ENCODE results near the gene ARHGAP22. TPM values are rescaled to one million over a fixed set of nuclear protein-coding genes. Genes with fewer than 3 reads are reported as not detected.
"Not testable (repeated sequence)": the region's sequence is repeated elsewhere in the genome, so short reads cannot be mapped to it uniquely, and the experiment has no call there.

Gene ARHGAP22
- total RNA-seq, 1 experiment from 2014 or later = 9.9 TPM

- TF ChIP-seq RAD21 (IDR thresholded peaks at IDR 0.05; ENCODE audit: low read depth) = no peak
- no peak for TF ChIP-seq EZH2phosphoT487 (IDR thresholded peaks at IDR 0.05; ENCODE audit: borderline replicate concordance)
- TF ChIP-seq CTCF (IDR thresholded peaks at IDR 0.05 in 2 of 3, conservative IDR thresholded peaks at IDR 0.05 in 1 of 3; ENCODE audit: borderline replicate concordance in 1 of 3, insufficient read depth in 1 of 3, low read depth in 2 of 3, low read length in 2 of 3) = no peak
- no peak for TF ChIP-seq TCF7L2 (IDR thresholded peaks at IDR 0.05; ENCODE audit: borderline replicate concordance, extremely low read depth, insufficient read depth, insufficient read length)
- TF ChIP-seq, protein P1, sequence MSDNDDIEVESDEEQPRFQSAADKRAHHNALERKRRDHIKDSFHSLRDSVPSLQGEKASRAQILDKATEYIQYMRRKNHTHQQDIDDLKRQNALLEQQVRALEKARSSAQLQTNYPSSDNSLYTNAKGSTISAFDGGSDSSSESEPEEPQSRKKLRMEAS (IDR thresholded peaks at IDR 0.05) = no peak
These were observed 176.0 kb downstream of the ARHGAP22 start (continued) for GRCh38 chr10:48428896-48429295.

- intact Hi-C loops (cut with micrococcal nuclease) = no loop called here
- no peak overlapping the region for H3K27ac ChIP-seq (ENCODE audit: low read depth, low read length)
- no peak for TF ChIP-seq YY1 (IDR thresholded peaks at IDR 0.05; ENCODE audit: extremely low read depth, insufficient replicate concordance, low read depth, low read length)
- TF ChIP-seq EGR1 (IDR thresholded peaks at IDR 0.05; ENCODE audit: low read depth) = no peak
- TF ChIP-seq SP1 (IDR thresholded peaks at IDR 0.05; ENCODE audit: low read depth) = no peak
- TF ChIP-seq, protein P1 (IDR thresholded peaks at IDR 0.05) = no peak
- no peak for TF ChIP-seq SRF (IDR thresholded peaks at IDR 0.05; ENCODE audit: low read depth)
- TF ChIP-seq EZH2phosphoT487 (IDR thresholded peaks at IDR 0.05; ENCODE audit: borderline replicate concordance) = no peak
- no peak for DNase-seq (ENCODE audit: low read depth, low spot score)
- no peaks in the 10 kb centered on the region for H4K20me1 ChIP-seq (ENCODE audit: insufficient read depth)
- no peak overlapping the region for H3K4me3 ChIP-seq (replicated peaks in 1 of 2; ENCODE audit: low read depth in 1 of 2, low read length in 2 of 2)
- no peaks in the 10 kb centered on the region for H3K36me3 ChIP-seq (ENCODE audit: control insufficient read depth in 1 of 2, insufficient read depth in 2 of 2, low read length in 2 of 2)
- no peak overlapping the region for H2AFZ ChIP-seq (ENCODE audit: low read depth, low read length, poor library complexity, severe bottlenecking)
- POLR2A ChIA-PET = no interaction called here
- CTCF ChIA-PET = no interaction called here
- RAD21 ChIA-PET (ENCODE audit: low non-redundant PET in 1 of 2, low total read pairs in 2 of 2, uncharacterized antibody in 2 of 2, unreplicated experiment in 2 of 2) = no interaction called here
- H3K27me3 ChIP-seq (ENCODE audit: insufficient read depth, low read length) = no peaks in the 10 kb centered on the region
- H3K9me2 ChIP-seq (ENCODE audit: insufficient read depth) = no peaks in the 10 kb centered on the region
- H3K4me2 ChIP-seq (ENCODE audit: low read length) = no peak overlapping the region
- no peaks in the 10 kb centered on the region for H3K9me3 ChIP-seq (ENCODE audit: control insufficient read depth in 1 of 2, insufficient read depth in 1 of 2, low read depth in 1 of 2, low read length in 2 of 2)
- no peak for ATAC-seq
- H3K79me2 ChIP-seq (ENCODE audit: insufficient read depth, low read length) = no peaks in the 10 kb centered on the region
- no TSS peak for BruUV-seq (replicated peaks)
- no peaks in the 10 kb centered on the region for H3K4me1 ChIP-seq (ENCODE audit: control insufficient read depth in 1 of 2, insufficient read depth in 2 of 2, low read length in 2 of 2)
- H3K9ac ChIP-seq (ENCODE audit: low read length) = no peak overlapping the region
These were observed 181.0 kb downstream of the ARHGAP22 start for GRCh38 chr10:48423884-48424283.

- H3K9me2 ChIP-seq (ENCODE audit: insufficient read depth); CTCF ChIA-PET; BruUV-seq (replicated peaks); ATAC-seq; H4K20me1 ChIP-seq (ENCODE audit: insufficient read depth); DNase-seq (ENCODE audit: low read depth, low spot score); POLR2A ChIA-PET; H3K4me2 ChIP-seq (ENCODE audit: low read length); H3K9me3 ChIP-seq (ENCODE audit: control insufficient read depth in 1 of 2, insufficient read depth in 1 of 2, low read depth in 1 of 2, low read length in 2 of 2); H3K9ac ChIP-seq (ENCODE audit: low read length); H3K27me3 ChIP-seq (ENCODE audit: insufficient read depth, low read length); intact Hi-C loops (cut with micrococcal nuclease); H3K4me1 ChIP-seq (ENCODE audit: control insufficient read depth in 1 of 2, insufficient read depth in 2 of 2, low read length in 2 of 2); RAD21 ChIA-PET (ENCODE audit: low non-redundant PET in 1 of 2, low total read pairs in 2 of 2, uncharacterized antibody in 2 of 2, unreplicated experiment in 2 of 2); H2AFZ ChIP-seq (ENCODE audit: low read depth, low read length, poor library complexity, severe bottlenecking); H3K4me3 ChIP-seq (replicated peaks in 1 of 2; ENCODE audit: low read depth in 1 of 2, low read length in 2 of 2); H3K79me2 ChIP-seq (ENCODE audit: insufficient read depth, low read length); H3K36me3 ChIP-seq (ENCODE audit: control insufficient read depth in 1 of 2, insufficient read depth in 2 of 2, low read length in 2 of 2); H3K27ac ChIP-seq (ENCODE audit: low read depth, low read length): not testable (repeated sequence)
These were observed 183.0 kb downstream of the ARHGAP22 start for GRCh38 chr10:48421862-48422261.

All from HCT116 (cell line).